ENCODE measurements around the gene HIF3A.
"Not testable (repeated sequence)": the region's sequence is repeated elsewhere in the genome, so short reads cannot be mapped to it uniquely, and the experiment has no call there.

HIF3A gene

GRCh38 chr19:46361915-46362314 is 65.1 kb downstream of the HIF3A start:
- no peak for DNase-seq

- DNase-seq = no peak
Measured at GRCh38 chr19:46364359-46364758, 67.5 kb downstream of the HIF3A start.

GRCh38 chr19:46365561-46365960 is 68.7 kb downstream of the HIF3A start:
- DNase-seq = no peak

- no peak for DNase-seq
Measured at GRCh38 chr19:46366620-46367292, 69.9 kb downstream of the HIF3A start.

GRCh38 chr19:46367426-46367825 is 70.6 kb downstream of the HIF3A start:
- no peak for DNase-seq

GRCh38 chr19:46368116-46368515 is 71.3 kb downstream of the HIF3A start:
- no peak for DNase-seq

- DNase-seq = no peak
Measured at GRCh38 chr19:46369817-46370216, 73.0 kb downstream of the HIF3A start.

GRCh38 chr19:46371371-46371901 is 74.6 kb downstream of the HIF3A start:
- no peak for DNase-seq

GRCh38 chr19:46372901-46373490 is 76.2 kb downstream of the HIF3A start:
- no peak for DNase-seq

- DNase-seq = no peak
Measured at GRCh38 chr19:46373491-46374359, 76.9 kb downstream of the HIF3A start.

- DNase-seq = no peak
Measured at GRCh38 chr19:46374536-46375475, 78.0 kb downstream of the HIF3A start.

GRCh38 chr19:46375476-46376067 is 78.7 kb downstream of the HIF3A start:
- not testable (repeated sequence) for DNase-seq

GRCh38 chr19:46376241-46377153 is 79.7 kb downstream of the HIF3A start:
- DNase-seq = no peak

GRCh38 chr19:46378268-46378667 is 81.4 kb downstream of the HIF3A start:
- no peak for DNase-seq

- no peak for DNase-seq
Measured at GRCh38 chr19:46380690-46381089, 83.8 kb downstream of the HIF3A start.

- no peak for DNase-seq
Measured at GRCh38 chr19:46381346-46381745, 84.5 kb downstream of the HIF3A start.

- DNase-seq = no peak
Measured at GRCh38 chr19:46381756-46382345, 85.0 kb downstream of the HIF3A start.

GRCh38 chr19:46383171-46383815 is 86.5 kb downstream of the HIF3A start:
- no peak for DNase-seq

GRCh38 chr19:46383846-46384245 is 87.0 kb downstream of the HIF3A start:
- no peak for DNase-seq

GRCh38 chr19:46384396-46384795 is 87.6 kb downstream of the HIF3A start:
- no peak for DNase-seq
